Stimulated activated CD4-positive, alpha-beta T cell treated with anti-CD3 and anti-CD28 coated beads, Interleukin-12 subunit alpha, Interleukin-12 subunit beta, amount 100 ng/mL, for 24 hours (primary cell): ENCODE results near the gene CYREN.

ENCODE experiments used
- DNase-seq, 2 experiments: peaks; one replicate each; pipeline ENCODE4 v3.0.0-alpha.2; 2020; ENCODE audit warnings: low read depth in 2 of 2

The CYREN gene

DNA sequence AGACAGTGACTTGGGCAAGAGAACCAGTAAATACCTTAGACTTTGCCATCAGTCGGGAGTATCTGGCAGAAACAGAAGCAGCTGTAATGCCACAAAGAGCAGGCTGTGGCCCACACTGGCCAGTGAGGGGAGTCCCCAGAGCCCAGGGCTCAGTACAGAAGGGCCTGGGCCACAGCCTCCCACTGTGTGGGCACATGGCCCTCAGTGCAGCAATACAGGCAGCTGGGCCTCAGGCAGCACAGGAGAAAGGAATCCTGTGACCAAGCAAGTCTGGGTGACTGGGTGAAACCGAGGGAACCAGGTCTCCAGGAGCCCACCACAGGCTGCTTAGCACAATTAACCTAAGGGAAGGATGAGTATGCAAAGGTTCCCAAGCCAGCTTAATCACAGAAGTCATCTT, 26.8 kb upstream of the CYREN start:
- no peak for DNase-seq

DNA sequence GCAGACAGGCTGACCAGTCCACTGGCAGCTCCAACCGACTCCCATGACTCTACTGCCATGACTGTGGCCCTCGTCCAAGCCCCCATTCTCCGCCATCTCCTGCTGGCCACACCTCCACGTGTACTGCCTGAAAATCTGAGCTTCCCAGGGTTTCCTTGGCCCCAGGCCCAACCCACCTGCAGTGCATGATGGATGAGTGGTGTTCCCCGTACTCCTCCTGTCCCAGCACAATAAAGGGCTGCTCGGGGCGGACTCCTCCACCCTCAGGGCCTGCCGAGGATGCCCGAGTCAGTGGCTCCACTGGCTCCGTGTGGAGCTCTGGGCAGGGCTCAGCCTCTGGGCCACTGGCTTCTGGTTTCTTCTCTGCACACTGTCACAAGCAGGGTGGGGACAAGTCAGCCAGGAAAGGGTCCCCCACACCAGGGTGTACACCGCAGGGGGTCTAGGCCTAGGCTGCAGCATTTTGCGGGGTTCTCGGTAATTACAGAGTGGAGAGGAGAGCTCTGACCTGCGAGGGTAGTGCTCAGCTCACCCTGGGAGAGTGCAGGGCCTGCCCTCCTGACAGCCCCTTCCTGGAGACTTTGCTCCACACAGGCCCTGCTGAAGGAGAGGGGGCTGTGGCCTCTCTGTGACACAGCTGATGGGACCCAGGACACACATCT, 25.6 kb upstream of the CYREN start:
- DNase-seq: no peak

DNA sequence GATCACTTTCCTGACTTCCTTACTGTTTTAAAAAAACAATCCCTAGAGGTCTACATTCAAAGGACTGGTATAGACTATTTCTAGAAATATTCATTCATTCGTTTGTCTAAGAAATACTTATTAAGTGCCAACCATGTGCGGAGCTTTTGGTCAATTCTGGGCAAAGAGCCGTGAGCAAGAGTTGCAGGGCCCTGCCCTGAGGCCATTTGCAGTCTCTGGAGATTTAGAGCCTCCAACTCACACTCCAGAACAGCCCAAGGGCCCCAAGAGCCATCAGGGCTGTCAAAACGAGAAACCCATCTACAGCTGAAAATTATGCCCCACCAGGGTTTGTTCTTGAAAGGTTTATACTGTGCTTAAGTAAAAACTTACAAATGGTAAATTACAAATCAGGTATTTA, 24.6 kb upstream of the CYREN start:
- DNase-seq: no peak

DNA sequence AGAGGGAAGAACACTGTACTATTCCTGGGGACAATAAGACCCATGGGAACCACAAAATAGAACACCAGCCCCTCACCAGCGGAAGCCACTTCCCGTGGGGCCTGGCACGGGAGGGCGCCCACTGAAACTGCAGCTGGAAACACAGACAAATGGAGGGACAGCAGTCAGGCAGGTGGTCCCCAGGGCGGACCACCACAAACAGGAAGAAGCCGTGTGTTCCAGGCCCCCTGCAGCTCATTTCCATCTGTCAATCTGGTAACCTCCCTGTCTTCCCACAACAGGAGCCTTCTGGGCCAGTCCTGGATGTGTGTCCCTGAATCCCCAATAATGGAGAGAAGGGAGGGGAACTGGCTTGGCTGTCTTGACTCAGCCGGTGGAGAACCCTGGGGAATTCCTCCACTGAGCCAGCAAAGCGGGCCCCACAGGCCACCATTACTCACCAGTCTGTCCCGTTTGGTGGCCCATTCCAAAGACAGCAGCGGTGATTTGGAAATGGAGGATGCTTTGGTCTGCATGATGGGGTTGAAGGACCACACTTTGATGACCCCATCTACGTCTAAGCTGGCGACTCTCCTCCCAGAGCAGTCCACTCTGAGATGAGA, 24.1 kb upstream of the CYREN start:
- no peak for DNase-seq

DNA sequence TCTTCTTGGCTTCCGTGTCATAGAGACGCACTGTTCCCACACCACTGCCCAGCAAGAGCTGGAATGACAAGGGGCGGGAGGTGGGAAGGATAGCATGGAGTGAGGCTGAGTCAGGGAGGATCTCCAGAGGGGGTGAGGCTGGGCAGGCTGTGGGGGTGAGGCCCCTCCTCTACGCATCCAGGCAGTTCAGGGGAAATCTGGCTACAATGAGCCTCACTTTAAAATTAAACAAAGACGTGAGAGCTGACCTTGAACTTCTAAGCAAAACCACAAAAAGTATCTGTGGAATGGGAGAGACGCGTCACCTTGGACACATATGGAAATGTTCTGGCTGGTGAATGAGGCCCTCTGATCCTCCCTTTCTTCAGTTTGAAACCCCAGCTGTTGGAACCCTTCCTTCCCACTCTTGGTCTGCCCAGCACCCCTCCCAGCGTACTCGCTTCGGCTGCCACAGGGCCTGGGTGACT, 23.1 kb upstream of the CYREN start:
- DNase-seq: no peak

DNA sequence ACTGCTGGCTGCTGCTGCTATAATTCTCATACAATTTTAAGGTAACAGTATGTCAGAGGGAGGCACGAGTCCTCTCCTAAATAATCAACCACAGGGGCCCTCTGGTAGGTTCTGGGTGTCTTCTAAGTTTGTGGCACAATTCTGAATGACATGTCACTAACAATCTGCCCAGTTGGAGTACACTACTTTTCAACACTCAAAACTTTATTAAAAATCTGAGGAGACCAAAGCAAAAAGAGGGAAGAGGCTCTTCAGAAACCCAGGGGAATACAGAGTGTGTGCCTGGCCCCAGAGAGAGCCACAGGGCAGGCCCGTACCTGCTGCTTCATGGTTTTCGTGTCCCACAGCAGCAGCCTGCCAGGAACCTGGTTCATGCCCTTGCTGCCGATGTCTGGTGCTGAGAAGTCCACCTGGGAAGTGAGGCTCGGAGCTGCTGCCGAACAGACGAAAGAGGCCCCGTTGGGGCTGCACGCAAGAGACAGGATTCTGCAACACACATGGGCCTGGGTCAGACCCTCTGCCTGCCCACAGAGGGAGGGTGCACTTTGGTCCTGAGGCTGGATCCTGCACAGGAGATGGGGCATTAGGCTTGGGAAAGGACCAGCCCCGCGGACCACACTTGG, 22.5 kb upstream of the CYREN start:
- no peak for DNase-seq

DNA sequence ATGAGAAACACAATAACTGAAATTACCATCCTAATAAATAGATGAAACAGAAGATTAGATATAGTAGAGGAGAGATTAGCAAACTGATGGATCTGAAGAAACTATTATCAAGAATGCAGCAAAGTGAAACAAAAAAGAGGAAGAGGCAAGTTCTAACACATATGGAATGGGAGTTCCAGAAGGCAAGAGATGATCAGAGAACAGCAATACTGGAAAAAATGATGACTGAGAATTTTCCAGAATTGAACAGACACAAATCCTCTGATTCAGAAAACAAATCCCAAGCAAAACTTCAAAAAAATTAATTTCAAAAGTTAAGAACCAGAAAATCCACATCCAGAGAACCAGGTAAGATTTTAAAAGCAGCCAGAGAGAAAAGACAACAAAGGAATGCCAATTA, 20.2 kb upstream of the CYREN start:
- DNase-seq: no peak

DNA sequence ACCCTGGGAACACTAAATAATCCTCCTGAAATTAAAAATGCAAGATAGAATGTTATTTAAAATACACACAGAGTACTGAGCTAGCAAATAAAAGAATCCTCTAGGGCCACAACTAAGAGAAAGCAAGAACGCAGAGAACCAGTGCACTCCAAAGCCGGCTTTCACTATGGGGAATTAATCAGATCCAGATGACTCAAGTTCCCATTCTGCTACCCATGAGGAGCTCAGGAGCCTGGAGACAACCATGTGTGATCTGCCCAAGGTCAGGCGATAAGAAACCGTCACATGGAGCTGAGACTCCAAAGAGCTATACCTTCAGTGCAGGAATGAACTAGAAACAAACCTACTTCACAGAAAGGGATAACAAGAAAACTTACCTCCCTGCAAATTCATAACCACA, 19.5 kb upstream of the CYREN start:
- no peak for DNase-seq

DNA sequence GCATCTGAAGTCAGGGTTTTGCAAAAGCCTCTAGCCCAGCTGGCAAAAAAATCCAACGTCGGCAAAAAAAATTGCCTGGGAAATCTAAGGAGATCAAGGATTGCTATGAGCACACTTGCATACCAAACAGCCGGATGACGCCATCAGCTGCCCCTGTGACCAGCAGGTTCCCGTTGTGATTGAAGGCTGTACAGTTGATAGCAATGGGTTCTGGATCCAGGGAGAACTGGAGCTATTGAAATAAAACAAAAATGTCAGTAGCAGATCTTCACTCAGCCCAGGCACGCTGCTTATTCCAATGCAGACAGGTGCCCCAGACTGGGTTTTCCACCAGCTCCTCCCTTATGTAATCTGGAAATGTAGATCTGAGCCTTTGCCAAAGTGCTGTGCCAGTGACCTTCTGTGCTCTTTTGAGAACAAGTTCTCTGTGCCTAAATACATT, 18.7 kb upstream of the CYREN start:
- DNase-seq: no peak

DNA sequence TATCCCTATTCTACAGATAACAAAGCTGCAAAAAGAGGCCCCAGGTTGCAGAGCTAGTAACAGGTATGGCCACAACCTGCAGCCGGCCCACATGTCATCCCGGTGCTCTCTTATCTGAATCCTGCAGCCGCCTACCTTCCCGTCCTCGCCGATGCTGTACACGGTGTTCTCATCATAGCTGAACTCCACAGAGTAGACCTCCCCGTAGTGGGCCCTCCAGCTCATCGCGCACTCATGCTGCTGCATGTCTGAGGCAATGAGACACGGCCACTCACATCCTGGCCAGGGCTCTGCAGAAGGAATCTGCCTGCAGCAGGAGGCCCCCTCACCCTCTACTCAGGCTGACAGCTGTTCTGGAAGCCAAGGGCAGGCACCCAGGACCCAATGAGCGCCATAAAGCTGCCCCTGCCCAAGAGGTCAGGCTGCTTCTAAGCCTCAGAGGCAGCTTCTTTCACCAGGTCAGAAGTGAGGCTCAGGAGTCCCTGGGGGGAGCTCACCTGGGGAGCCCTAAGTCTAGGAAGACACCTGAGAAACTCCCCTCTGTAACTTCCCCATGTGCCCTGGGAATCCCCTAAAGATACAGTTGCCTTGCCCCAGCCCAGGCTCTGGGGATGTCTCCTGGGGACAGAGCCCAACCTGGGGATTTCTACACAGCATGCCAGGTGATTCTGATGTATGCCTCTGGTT, 17.9 kb upstream of the CYREN start:
- no peak for DNase-seq

DNA sequence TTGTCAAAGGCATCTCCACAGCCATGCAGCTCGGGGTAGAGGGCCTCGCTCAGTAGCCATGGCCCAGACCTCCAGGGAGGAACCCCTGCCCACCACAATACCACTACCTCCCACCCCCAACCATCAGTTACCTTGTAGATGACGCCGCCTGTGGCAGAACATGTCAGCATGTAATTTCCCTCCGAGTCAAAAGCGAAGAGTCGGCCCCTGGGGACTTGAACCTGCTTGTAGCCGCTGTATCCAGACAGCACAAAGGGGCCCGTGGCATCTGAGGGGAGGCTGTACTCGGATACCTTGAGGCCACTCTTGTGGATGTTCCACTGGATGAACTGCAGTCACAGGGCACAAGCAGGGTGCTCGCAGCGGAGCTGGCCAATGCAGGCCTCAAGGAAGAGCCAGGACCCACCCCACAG, 16.3 kb upstream of the CYREN start:
- DNase-seq: no peak

DNA sequence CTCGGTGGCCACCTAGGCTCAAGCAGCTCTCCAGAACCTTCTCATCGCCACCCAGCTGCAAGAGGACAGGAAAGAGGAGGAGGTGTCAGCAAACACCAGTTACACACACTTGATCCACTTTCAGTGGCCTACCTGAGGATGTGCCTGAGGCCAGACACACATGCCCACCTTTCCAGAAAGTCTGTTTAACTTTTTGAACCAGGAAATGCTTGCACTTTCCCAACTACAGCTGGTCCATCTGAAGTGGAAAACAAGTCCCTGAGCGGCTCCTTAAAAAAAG, 15.7 kb upstream of the CYREN start:
- DNase-seq: no peak

DNA sequence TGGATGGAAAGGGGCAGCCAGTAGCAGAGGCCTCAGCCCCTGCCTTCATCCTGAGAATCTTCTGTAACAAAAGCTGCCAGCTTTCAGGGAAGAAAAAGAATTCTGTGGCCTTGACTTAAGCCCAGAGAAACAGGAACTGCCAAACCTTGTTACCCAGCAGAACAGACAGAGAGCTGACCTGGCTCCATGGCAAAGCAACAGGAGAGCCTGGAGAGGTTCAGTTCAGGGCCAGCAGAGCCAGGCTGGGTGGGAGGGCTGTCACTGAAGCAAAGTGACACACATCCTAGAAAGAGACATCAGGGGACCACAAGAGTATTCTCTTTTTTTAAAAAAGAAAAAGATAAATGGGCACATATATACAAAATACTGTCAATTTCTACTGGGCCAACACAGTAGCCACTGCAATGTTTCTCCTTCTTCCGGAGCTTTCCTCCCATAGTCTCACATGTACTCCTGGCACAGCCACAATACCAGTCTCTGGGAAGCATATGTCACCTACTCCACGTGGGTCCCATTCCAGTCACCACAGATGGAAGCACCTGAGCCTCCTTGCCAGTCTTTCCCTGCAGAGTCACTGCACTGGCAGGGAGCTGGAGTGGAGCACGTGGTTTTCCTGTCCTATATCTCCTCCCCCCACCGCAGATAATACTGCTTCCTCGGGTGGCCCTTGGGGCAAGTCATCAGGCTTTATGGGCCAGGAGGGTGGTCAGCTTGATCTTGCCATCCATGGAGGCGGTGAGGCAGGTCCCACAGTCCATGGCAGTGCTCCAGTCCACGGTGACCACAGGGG, 15.2 kb upstream of the CYREN start:
- DNase-seq: no peak

DNA sequence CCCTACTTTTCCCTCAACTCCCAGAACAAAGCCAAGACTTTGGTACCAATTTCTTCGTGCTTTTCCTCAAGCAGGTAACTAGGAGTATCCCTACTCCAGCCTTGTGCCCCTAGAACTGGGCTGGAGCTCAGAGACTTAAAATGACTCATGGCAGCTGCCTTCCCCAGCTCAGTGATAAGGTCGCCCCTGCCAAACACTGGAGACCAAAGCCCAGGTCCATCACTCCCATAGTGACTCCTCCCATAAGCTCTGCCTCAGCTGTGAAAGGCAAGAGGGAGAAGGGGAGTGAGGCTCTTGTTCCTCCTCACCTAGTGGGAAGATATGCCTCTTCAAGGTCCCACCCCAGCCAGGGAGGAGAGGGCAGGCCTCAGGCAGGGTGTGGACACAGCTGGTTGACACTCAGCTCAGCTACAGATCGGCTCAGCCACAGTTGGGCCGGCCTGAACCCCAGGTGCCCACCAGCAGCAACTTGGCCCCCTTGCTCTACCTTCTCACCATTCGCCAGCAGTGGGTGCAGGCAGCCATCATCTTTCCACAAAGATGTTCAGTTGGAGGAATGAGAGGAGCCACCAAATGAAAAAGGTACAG, 13.8 kb upstream of the CYREN start:
- no peak for DNase-seq

DNA sequence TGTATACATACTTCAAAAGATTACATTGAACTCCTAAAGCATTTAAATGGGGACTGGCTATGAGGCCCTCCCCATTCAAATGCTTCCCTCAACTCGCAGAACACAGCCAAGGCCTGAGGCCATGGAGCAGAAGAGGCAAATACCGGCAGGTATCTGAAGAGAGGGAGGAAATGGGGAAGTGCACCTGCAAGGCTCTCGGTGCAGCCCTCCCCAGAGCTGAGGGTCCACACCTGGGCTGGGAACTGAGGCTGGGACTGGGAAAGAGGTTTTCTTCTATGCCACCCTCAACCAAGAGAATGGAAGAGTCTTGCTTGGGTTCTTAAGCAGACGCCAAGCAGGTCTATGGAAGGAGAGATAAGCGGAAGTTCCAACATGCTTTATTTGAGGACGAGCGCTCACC, 13.0 kb upstream of the CYREN start:
- DNase-seq: no peak

DNA sequence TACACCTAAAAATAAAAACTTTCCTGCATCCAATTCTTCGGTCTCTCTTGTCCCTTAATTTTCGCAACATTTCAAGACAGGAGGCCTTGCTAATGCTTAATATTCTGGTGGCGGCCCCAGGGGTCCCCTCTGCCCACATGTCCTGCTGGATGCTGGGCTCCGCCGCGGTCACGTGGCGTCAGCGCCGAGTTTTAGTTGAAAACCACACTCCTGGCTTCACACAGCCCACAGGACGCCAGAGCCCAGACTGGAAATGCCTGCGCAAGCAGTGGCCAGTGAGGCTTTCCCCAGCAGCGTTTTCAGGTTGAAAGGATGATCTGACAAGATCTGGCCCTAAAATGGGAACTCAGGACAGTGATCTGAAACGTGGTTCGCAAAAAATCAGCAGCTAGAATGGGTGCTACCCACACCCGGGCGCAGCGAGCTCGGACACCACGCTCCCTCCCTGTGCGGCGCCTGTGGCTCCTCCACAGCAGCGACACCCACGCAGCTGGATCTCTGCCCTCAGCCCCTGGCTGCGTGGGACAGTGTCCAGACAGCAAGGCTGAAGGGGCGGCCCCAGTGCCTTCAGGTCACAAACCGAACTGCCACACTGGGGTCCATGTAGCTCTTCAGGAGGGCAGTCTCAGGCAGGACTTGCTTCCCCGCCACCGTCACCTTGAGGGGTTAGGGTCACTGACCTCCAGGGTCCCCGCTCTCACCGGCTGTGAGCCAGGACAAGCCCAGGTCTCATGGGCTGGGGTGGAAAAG, 11.6 kb upstream of the CYREN start:
- no peak for DNase-seq

DNA sequence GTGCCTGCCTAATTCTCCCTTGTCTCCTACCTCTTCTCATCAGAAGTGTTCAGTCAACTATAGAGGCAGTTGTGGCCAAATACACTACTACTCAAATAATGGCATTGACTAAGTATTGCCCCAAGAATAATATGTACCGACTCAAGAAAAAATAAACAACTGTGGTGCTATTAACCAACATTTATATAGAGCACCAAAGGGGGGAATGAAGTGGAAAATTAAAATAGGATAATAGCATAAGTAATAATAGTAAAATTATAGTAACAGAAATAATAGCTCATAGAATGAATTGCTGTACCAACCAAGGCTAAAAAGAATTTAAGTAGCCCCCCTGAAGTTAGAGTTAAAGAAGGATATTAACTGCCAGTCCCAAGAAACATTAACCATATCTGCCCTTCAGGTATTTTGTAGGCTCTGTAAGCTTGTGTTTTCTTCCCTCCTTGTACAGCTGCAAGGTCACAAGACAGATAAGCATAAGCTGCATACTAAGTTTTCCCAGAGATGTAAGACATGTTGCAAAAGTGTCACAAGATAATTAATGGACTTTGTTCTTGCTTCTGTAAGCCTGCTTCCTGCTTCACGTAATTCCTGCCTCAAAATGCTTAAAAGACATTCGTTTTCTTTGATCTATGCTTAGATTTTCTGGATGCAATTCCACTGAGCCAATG, 10.9 kb upstream of the CYREN start:
- no peak for DNase-seq

DNA sequence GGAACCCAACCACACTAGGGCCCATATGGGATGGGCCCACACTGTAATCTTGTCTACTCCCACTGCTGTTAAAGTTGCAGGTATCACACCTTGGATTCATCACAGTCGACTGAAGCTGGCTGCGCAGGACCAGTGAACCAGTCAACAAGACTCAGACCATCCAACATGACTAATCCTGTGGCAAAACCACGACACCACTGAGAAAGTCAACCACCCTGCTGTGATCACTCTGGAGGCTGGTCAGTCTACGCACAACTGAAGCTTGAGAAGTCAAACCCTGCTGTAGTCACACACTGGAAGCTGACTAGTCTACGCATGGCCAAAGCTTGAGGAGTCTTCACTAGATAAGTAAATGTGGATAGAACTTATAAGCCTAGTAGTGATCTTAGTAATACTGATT, 9.6 kb upstream of the CYREN start:
- no peak for DNase-seq

DNA sequence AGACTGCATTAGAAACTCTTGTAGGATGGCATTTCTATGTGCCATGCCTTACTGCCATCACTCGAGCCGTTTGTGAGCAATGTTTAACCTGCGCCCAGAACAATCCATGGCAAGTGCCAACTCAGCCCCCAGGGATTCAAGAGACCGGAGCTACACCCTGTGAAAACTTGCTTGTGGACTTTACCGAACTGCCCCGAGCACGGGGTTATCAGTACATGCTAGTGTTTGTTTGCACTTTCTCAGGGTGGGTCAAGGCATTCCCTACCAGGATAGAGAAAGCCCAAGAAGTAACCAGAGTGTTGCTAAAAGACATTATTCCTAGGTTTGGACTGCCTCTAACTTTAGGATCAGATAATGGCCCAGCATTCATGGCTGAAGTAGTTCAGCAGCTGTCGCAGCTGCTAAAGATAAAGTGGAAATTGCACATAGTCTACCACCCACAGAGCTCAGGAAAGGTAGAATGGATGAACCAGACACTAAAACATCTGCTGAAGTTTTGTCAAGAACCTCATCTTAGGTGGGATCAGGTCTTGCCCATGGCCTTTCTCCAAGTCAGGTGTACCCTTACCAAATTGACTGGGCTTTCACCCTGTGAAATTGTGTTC, 8.9 kb upstream of the CYREN start:
- DNase-seq: no peak

DNA sequence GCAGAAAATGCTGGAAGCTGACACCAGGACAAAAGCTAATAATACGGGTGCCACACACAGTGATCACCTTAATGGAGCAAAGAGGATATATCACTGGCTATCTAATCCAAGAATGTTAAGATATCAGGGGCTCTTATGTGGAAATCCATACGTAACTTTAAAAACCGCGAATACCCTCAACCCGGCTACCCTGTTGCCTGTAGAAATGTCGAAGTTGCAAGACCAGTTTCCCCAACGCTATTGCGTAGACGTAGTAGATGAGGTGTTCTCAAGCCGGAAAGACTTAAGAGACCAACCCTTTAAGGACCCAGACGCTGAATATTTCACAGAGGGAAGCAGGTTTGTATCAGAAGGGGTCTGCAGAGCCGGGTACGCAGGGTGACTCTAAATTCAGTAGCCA, 7.9 kb upstream of the CYREN start:
- no peak for DNase-seq
